HepG2 (cell line): ENCODE results near the gene NFYC. TPM values are rescaled to one million over a fixed set of nuclear protein-coding genes. Genes with fewer than 3 reads are reported as not detected.

Experiments
- ETV6 ChIP-seq: sonication (generic); formaldehyde crosslinking; conservative IDR thresholded peaks from 2 replicates; pipeline ENCODE4 v1.4.0; 2020; ENCODE audit warnings: missing genetic modification reagents
- FOXJ3 ChIP-seq: sonication (generic); formaldehyde crosslinking; IDR thresholded peaks from 2 replicates; pipeline ENCODE4 v1.4.0; 2020; ENCODE audit warnings: missing genetic modification reagents, mild to moderate bottlenecking, borderline replicate concordance
- KDM6A ChIP-seq: IDR thresholded peaks from 2 replicates; pipeline ENCODE4 v1.6.1; 2016; ENCODE audit warnings: low read depth
- SATB2 ChIP-seq: sonication (generic); formaldehyde crosslinking; IDR thresholded peaks from 2 replicates; pipeline ENCODE4 v1.5.0; 2020; ENCODE audit warnings: missing genetic modification reagents
- SRSF9 ChIP-seq: fragments of 200-400 bp; formaldehyde crosslinking; IDR thresholded peaks from 2 replicates; pipeline ENCODE4 v1.6.1; 2018; ENCODE audit warnings: borderline replicate concordance, mild to moderate bottlenecking, low read depth, low read length; ENCODE audit not compliant: insufficient read depth, poor library complexity, severe bottlenecking
- U2AF1 ChIP-seq: fragments of 200-400 bp; formaldehyde crosslinking; optimal IDR thresholded peaks from 2 replicates; pipeline ENCODE3; 2017; ENCODE audit warnings: mild to moderate bottlenecking, low read depth, low read length
- ZMYM4 ChIP-seq: sonication (generic); formaldehyde crosslinking; IDR thresholded peaks from 2 replicates; pipeline ENCODE4 v1.8.1; 2023; ENCODE audit warnings: mild to moderate bottlenecking, missing genetic modification reagents
- ZNF232 ChIP-seq: sonication (generic); formaldehyde crosslinking; IDR thresholded peaks from 2 replicates; pipeline ENCODE4 v1.4.0; 2020; ENCODE audit warnings: missing genetic modification reagents, borderline replicate concordance
- ZNF468 ChIP-seq: sonication (generic); formaldehyde crosslinking; IDR thresholded peaks from 2 replicates; pipeline ENCODE4 v1.8.0; 2022; ENCODE audit warnings: mild to moderate bottlenecking, moderate library complexity, missing genetic modification reagents
- ZNF644 ChIP-seq: IDR thresholded peaks from 2 replicates; pipeline ENCODE4 v1.6.1; 2016; ENCODE audit warnings: low read depth
- ZNF768 ChIP-seq: sonication (generic); formaldehyde crosslinking; IDR thresholded peaks from 2 replicates; pipeline ENCODE4 v1.4.0; 2020; ENCODE audit warnings: missing genetic modification reagents
- ZNF788 ChIP-seq: sonication (generic); formaldehyde crosslinking; IDR thresholded peaks from 2 replicates; pipeline ENCODE4 v1.5.0; 2020; ENCODE audit warnings: mild to moderate bottlenecking, missing genetic modification reagents, borderline replicate concordance
- ZNF792 ChIP-seq: IDR thresholded peaks from 2 replicates; pipeline ENCODE4 v1.6.1; 2016
- polyA plus RNA-seq, 8 experiments: library from polyadenylated mRNA; depleted of rRNA in 3 of 8; stranded (reverse) in 7 of 8; unstranded in 1 of 8; fragments of >200 nt; fragmentation: Illumina TruSeq in 4 of 8; extraction: Trizol in 4 of 8; gene quantifications; 2 replicates each; pipeline versions ENCODE4 v1.2.1 to v1.2.3, GENCODE V29; 2011 to 2016; ENCODE audit warnings: low read depth in 4 of 8, missing spikeins in 1 of 8, mixed read lengths in 1 of 8; ENCODE audit not compliant: insufficient read depth in 1 of 8
- total RNA-seq, 5 experiments: library from RNA; depleted of rRNA; stranded (reverse); fragments of >200 nt; fragmentation: Illumina TruSeq; extraction: Trizol; gene quantifications; 2 replicates each; pipeline ENCODE4 v1.2.3, GENCODE V29; 2016; ENCODE audit warnings: low read depth in 1 of 5
- TF ChIP-seq, protein P1 (sequence below): sonication (generic); formaldehyde crosslinking; IDR thresholded peaks from 2 replicates; pipeline ENCODE4 v1.9.0; 2021; ENCODE audit warnings: missing genetic modification reagents, borderline replicate concordance
- TF ChIP-seq, protein P2 (sequence below): IDR thresholded peaks from 2 replicates; pipeline ENCODE4 v1.6.1; 2018; ENCODE audit warnings: missing genetic modification reagents
- TF ChIP-seq, protein P3 (sequence below): IDR thresholded peaks from 2 replicates; pipeline ENCODE4 v1.6.1; 2016

The NFYC gene
- total and polyA plus RNA-seq, 2 of the 13 experiments (the other 11 are each of a cell fraction or from before 2014, with no cell fraction given), result 33.9 to 73.7 TPM

DNA sequence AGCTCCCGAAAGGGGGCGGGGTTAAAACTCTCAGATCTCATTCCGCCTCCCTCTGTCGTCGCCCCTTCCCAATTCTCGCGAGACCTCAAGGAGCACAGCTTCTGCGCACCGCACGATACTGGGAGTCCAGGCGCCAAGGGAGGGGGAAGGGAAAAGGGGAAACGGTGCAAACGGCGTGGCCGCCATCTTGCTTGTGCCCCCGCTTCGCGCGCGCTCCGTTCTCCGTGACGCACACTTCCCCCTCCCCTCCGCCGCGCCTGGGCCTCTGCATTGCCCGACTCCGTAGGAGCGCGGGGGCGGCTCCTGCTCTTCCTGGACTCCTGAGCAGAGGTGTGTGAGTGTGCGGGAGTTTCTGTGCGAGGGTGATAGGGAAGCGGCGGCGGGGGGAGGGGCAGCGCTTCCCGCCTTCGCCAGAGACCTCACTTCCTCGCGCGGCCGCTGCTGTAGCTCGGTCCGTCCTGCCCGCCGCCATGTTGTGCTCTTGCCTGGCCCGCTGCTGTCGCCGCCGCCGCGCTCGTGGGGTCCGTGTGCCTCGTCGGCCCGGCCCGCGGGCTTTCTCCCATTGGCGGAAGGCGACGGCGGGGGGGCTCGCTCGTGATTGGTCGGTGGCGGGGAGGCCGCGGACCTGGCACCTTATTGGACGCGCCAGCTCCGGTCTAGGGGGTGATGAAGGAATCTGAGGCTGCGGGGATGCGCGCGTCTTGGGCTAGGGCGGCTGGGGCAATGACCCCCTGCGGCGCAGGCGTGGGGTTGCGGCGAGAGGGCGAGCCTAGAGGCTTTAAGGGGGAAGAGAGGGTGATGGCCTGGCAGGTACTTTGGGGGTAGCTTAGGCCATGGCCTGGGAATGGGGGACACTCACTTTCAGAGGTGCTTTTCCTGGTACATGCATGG is at the start of gene NFYC (continued):
- TF ChIP-seq ZNF788 (peak; percentile 90; the same call in 1 of the 2 replicates), ZNF232 (peak; percentile 41; the same call in 1 of the 2 replicates), ETV6 (CRISPR knock-in tag) (peak; percentile 62; the same call in 1 of the 2 replicates), U2AF1 (no peak), ZMYM4 (CRISPR knock-in tag) (peak; percentile 98), SRSF9 (no peak), ZNF792 (no peak; the same call in 1 of the 2 replicates), ZNF468 (CRISPR knock-in tag) (peak; percentile 96), SATB2 (CRISPR knock-in tag) (no peak), ZNF768 (peak; percentile 62; the same call in 1 of the 2 replicates), ZNF644 (CRISPR knock-in tag) (peak; percentile 53; the same call in 1 of the 2 replicates), FOXJ3 (CRISPR knock-in tag) (0 out of 2 replicates have a peak, but pooled peaks have one; percentile 50), KDM6A (no peak)
- TF ChIP-seq, protein P1, sequence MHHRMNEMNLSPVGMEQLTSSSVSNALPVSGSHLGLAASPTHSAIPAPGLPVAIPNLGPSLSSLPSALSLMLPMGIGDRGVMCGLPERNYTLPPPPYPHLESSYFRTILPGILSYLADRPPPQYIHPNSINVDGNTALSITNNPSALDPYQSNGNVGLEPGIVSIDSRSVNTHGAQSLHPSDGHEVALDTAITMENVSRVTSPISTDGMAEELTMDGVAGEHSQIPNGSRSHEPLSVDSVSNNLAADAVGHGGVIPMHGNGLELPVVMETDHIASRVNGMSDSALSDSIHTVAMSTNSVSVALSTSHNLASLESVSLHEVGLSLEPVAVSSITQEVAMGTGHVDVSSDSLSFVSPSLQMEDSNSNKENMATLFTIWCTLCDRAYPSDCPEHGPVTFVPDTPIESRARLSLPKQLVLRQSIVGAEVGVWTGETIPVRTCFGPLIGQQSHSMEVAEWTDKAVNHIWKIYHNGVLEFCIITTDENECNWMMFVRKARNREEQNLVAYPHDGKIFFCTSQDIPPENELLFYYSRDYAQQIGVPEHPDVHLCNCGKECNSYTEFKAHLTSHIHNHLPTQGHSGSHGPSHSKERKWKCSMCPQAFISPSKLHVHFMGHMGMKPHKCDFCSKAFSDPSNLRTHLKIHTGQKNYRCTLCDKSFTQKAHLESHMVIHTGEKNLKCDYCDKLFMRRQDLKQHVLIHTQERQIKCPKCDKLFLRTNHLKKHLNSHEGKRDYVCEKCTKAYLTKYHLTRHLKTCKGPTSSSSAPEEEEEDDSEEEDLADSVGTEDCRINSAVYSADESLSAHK, result no peak
- TF ChIP-seq, protein P2, sequence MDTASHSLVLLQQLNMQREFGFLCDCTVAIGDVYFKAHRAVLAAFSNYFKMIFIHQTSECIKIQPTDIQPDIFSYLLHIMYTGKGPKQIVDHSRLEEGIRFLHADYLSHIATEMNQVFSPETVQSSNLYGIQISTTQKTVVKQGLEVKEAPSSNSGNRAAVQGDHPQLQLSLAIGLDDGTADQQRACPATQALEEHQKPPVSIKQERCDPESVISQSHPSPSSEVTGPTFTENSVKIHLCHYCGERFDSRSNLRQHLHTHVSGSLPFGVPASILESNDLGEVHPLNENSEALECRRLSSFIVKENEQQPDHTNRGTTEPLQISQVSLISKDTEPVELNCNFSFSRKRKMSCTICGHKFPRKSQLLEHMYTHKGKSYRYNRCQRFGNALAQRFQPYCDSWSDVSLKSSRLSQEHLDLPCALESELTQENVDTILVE, result peak; percentile 97
- TF ChIP-seq, protein P3, sequence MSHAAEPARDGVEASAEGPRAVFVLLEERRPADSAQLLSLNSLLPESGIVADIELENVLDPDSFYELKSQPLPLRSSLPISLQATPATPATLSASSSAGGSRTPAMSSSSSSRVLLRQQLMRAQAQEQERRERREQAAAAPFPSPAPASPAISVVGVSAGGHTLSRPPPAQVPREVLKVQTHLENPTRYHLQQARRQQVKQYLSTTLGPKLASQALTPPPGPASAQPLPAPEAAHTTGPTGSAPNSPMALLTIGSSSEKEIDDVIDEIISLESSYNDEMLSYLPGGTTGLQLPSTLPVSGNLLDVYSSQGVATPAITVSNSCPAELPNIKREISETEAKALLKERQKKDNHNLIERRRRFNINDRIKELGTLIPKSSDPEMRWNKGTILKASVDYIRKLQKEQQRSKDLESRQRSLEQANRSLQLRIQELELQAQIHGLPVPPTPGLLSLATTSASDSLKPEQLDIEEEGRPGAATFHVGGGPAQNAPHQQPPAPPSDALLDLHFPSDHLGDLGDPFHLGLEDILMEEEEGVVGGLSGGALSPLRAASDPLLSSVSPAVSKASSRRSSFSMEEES (CRISPR knock-in tag), result peak; percentile 27; the same call in 1 of the 2 replicates
